Cardiac fibroblast (primary cell): ENCODE data around the gene SPI1.

Source experiments
- DNase-seq, 2 donors: peaks; one replicate each; pipeline versions ENCODE4 v3.0.0 to v3.0.0-alpha.2; 2010; ENCODE audit warnings: low read depth in 2 of 2
- H3K4me3 ChIP-seq, 2 donors: replicated peaks in 1 of 2; 1 replicate in 1 of 2; 2 replicates in 1 of 2; pipeline ENCODE4 v1.5.1; 2011; ENCODE audit warnings: low read depth in 2 of 2, low read length in 2 of 2, mild to moderate bottlenecking in 2 of 2, moderate library complexity in 1 of 2
- CTCF ChIP-seq: IDR thresholded peaks from one replicate; pipeline ENCODE4 v1.5.1; 2011; ENCODE audit warnings: low read depth, mild to moderate bottlenecking, low read length, inconsistent platforms

The SPI1 gene

GRCh38 chr11:47376525-47377371, 1.6 kb downstream of the SPI1 start:
- TF ChIP-seq CTCF = no peak
- H3K4me3 ChIP-seq = no peak overlapping the region
- peak in 1 of 2 donors; percentile 12 for DNase-seq

- H3K4me3 ChIP-seq = no peak overlapping the region
- no peak for DNase-seq
- no peak for TF ChIP-seq CTCF
Measured at GRCh38 chr11:47376107-47376524, 2.2 kb downstream of the SPI1 start.

DNA sequence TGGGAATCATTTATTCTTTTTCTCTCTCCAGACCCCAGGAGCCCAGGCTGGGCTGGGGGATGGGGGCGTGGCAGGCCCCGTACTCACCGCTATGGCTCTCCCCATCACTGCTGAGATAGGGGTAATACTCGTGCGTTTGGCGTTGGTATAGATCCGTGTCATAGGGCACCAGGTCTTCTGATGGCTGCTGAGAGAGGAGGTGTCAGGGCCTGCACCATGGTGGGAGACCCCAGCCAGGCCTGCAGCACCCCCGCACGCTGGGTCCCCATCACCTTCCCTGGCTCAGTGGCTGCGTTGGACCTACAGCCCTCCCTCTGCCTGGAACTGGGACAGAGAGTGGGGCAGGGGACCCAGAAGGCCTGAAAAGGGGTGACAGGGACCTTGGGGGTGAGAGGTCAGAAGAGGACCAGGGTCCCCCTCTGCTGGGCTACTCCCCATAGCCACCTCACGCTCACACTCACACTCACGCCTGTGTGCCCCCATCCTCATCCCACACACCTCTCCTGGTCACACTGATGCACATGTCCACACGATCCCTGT, 2.7 kb downstream of the SPI1 start:
- no peak for DNase-seq
- no peak for TF ChIP-seq CTCF
- no peak overlapping the region for H3K4me3 ChIP-seq

DNA sequence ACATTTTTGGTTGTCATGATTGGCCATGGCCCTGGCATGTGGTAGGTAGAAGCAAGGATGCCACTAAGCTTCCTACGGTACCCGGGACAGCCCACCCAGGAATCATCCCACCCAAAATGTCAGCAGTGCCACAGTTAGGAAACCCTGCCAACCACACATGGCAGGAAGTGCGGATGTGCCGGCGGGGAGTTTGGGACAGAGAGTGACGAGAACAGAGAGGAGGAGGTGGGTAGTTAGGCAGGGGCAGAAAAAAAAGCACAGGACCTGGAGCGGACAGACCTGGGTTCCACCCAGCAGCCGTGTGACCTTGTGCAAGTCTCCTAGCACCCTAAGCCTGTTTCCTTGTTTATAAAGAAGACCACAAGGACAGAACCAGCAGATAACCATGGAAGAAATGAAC, 3.3 kb downstream of the SPI1 start:
- no peak for DNase-seq
- TF ChIP-seq CTCF = no peak
- no peak overlapping the region for H3K4me3 ChIP-seq

- no peak for TF ChIP-seq CTCF
- no peak overlapping the region for H3K4me3 ChIP-seq
Measured at GRCh38 chr11:47374720-47375019, 3.7 kb downstream of the SPI1 start.

GRCh38 chr11:47373876-47374719, 4.2 kb downstream of the SPI1 start:
- peak; percentile 77 to 78 for DNase-seq
- peak; percentile 99 for TF ChIP-seq CTCF
- no peak overlapping the region for H3K4me3 ChIP-seq

More at GRCh38 chr11:47374720-47375019, 3.7 kb downstream of the SPI1 start:
- DNase-seq = no peak
